Measurements from ENCODE around the gene SGPL1. TPM values are rescaled to one million over a fixed set of nuclear protein-coding genes. Genes with fewer than 3 reads are reported as not detected.

Gene SGPL1
- total RNA-seq, 2 experiments from 2014 or later: 15.1 to 16.9 TPM

DNA sequence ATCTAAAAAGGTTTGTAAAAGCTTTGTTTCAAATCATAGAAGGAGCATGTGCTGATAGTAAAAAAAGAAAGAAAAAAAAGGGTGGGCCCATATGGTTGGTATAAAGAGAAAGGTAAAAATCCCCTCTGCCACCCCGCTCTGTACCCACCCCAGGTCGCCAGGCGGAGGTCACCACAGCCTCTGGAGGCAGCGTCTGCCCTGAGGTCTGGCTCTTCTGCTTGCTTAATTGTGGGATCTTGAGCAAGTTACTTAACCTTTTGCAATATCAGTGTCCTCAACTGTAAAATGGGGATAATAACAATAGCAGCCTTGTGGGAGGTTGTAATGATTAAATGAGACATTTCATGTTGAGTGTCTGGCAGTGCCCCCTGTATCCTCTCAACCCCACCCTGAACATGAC lies 83.3 kb downstream of the SGPL1 start:
- POLR2A ChIA-PET: no interaction called here
- Mint-ChIP-seq H3K27ac (no peak overlapping the region), H3K4me1 (ENCODE audit: low read depth) (no peaks in the 10 kb centered on the region), H3K4me3 (no peak overlapping the region), H3K9me3 (no peaks in the 10 kb centered on the region), H3K36me3 (ENCODE audit: low read depth) (no peaks in the 10 kb centered on the region), H3K27me3 (peaks cover 4% of the 10 kb centered on the region)
- TF ChIP-seq, protein P1, sequence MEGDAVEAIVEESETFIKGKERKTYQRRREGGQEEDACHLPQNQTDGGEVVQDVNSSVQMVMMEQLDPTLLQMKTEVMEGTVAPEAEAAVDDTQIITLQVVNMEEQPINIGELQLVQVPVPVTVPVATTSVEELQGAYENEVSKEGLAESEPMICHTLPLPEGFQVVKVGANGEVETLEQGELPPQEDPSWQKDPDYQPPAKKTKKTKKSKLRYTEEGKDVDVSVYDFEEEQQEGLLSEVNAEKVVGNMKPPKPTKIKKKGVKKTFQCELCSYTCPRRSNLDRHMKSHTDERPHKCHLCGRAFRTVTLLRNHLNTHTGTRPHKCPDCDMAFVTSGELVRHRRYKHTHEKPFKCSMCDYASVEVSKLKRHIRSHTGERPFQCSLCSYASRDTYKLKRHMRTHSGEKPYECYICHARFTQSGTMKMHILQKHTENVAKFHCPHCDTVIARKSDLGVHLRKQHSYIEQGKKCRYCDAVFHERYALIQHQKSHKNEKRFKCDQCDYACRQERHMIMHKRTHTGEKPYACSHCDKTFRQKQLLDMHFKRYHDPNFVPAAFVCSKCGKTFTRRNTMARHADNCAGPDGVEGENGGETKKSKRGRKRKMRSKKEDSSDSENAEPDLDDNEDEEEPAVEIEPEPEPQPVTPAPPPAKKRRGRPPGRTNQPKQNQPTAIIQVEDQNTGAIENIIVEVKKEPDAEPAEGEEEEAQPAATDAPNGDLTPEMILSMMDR (IDR thresholded peaks at IDR 0.05): no peak
- no peaks in the 10 kb centered on the region for H3K9me3 ChIP-seq (ENCODE audit: control insufficient read depth in 1 of 2, insufficient read depth in 1 of 2, low read length in 2 of 2)
- H3K27me3 ChIP-seq (ENCODE audit: control insufficient read depth in 1 of 2, insufficient read depth in 2 of 2, low read length in 2 of 2): peaks cover 0 to 2% of the 10 kb centered on the region in 2 experiments
- ATAC-seq (ENCODE audit: poor library complexity) (no peak), DNase-seq (no peak)
- no peak overlapping the region for H3K4me3 ChIP-seq (ENCODE audit: low read length)
- no peaks in the 10 kb centered on the region for H3K36me3 ChIP-seq (ENCODE audit: insufficient read depth, low read length)
- H3K4me1 ChIP-seq (ENCODE audit: insufficient read depth, low read length): no peaks in the 10 kb centered on the region
- H3K27ac ChIP-seq (ENCODE audit: low read depth in 1 of 2, low read length in 2 of 2): no peak overlapping the region
- intact Hi-C loops (cut with DNase I, micrococcal nuclease): no loop called here
- CTCF ChIA-PET: no interaction called here

DNA sequence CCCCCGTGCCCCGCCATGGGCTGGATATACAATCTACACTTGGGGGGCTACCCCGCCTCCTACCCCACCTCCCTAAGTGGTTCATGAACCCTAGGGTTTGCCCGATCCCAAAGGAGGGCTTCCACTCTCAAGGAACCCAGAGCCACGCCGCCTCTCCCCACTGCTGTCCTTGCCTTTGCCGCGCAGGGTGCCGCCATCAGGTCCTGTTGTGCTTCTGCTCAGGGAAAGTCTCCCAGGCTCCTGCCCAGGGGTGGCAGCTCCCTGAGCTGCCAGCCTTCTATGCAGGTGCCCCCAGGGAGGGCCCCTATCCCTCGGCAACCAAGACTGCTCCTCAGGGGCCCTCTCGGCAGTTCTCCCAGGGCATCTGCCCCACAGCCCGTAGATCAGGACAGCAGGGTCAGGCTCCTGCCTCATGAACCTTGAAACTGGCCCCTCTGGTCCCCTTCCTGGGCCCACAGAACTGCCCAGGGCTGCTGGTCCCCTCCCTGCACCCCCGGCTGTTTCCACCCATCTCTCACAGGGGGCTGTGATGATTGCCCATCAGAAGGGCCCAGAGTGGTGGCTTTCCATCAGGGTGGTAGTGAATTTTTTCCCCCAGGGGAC lies 85.6 kb downstream of the SGPL1 start:
- intact Hi-C loops (cut with DNase I, micrococcal nuclease): no loop called here
- Mint-ChIP-seq H3K27ac (no peak overlapping the region), H3K9me3 (no peaks in the 10 kb centered on the region), H3K36me3 (ENCODE audit: low read depth) (no peaks in the 10 kb centered on the region), H3K4me3 (no peak overlapping the region), H3K27me3 (peaks cover 4% of the 10 kb centered on the region), H3K4me1 (ENCODE audit: low read depth) (no peaks in the 10 kb centered on the region)
- CTCF ChIA-PET: no interaction called here
- TF ChIP-seq, protein P1 (IDR thresholded peaks at IDR 0.05): no peak
- H3K27me3 ChIP-seq (ENCODE audit: control insufficient read depth in 1 of 2, insufficient read depth in 2 of 2, low read length in 2 of 2): peaks cover 0 to 2% of the 10 kb centered on the region in 2 experiments
- H3K4me3 ChIP-seq (ENCODE audit: low read length): no peak overlapping the region
- POLR2A ChIA-PET: no interaction called here
- no peaks in the 10 kb centered on the region for H3K36me3 ChIP-seq (ENCODE audit: insufficient read depth, low read length)
- no peak for ATAC-seq (ENCODE audit: poor library complexity)
- H3K27ac ChIP-seq (ENCODE audit: low read depth in 1 of 2, low read length in 2 of 2): no peak overlapping the region
- DNase-seq: no peak
- H3K4me1 ChIP-seq (ENCODE audit: insufficient read depth, low read length): no peaks in the 10 kb centered on the region
- no peaks in the 10 kb centered on the region for H3K9me3 ChIP-seq (ENCODE audit: control insufficient read depth in 1 of 2, insufficient read depth in 1 of 2, low read length in 2 of 2)

DNA sequence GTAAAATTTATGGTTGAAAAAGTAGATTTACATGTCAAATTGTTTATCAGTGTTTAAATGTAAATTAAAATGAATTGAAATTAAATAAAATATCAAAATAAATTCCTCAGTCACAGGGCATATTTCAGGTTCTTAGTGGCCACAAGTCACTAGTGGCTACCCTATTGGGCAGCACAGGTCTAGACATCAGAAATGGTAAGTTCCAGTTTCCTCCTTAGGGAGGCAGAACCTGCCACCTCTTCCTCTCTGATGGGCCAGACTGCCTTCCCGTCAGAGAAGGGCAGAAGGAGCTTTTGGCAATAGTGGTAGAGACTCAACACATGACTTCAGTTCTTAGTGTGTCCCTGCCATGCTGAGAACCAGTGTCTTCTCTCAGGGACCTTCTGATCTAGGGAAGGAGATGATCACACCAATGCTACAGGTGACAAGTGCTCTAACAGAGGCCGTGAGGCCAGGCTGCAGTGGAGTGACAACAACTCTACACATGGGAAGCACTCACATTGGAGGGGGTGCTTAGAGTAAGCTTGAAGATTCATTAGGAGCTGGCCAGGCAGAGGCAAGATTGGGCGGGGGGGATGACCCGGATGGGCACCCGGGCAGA lies 87.0 kb downstream of the SGPL1 start:
- DNase-seq (no peak), ATAC-seq (ENCODE audit: poor library complexity) (no peak)
- Histone ChIP-seq H3K27ac (ENCODE audit: low read depth in 1 of 2, low read length in 2 of 2) (no peak overlapping the region), H3K4me3 (ENCODE audit: low read length) (no peak overlapping the region), H3K4me1 (ENCODE audit: insufficient read depth, low read length) (no peaks in the 10 kb centered on the region), H3K9me3 (ENCODE audit: control insufficient read depth in 1 of 2, insufficient read depth in 1 of 2, low read length in 2 of 2) (no peaks in the 10 kb centered on the region), H3K36me3 (ENCODE audit: insufficient read depth, low read length) (no peaks in the 10 kb centered on the region), H3K27me3 (ENCODE audit: control insufficient read depth in 1 of 2, insufficient read depth in 2 of 2, low read length in 2 of 2) (peaks cover 0 to 2% of the 10 kb centered on the region in 2 experiments)
- no peaks in the 10 kb centered on the region for H3K4me1 Mint-ChIP-seq (ENCODE audit: low read depth)
- CTCF ChIA-PET: no interaction called here
- no peaks in the 10 kb centered on the region for H3K9me3 Mint-ChIP-seq
- peaks cover 4% of the 10 kb centered on the region for H3K27me3 Mint-ChIP-seq
- POLR2A ChIA-PET: no interaction called here
- no peaks in the 10 kb centered on the region for H3K36me3 Mint-ChIP-seq (ENCODE audit: low read depth)
- H3K4me3 Mint-ChIP-seq: no peak overlapping the region
- TF ChIP-seq, protein P1 (IDR thresholded peaks at IDR 0.05): no peak
- H3K27ac Mint-ChIP-seq: no peak overlapping the region
- intact Hi-C loops (cut with DNase I, micrococcal nuclease): no loop called here
